NCI-H460 (cell line): Measurements from ENCODE around the gene DCX. TPM values are rescaled to one million over a fixed set of nuclear protein-coding genes. Genes with fewer than 3 reads are reported as not detected.
A peak's percentile ranks its signal among the peaks of the same experiment; 100 is the strongest.

Experiments
- DNase-seq: peaks from one replicate; pipeline ENCODE4 v3.0.0-alpha.2; 2016; ENCODE audit warnings: low read depth; ENCODE audit errors: extremely low read depth
- polyA plus RNA-seq: library from polyadenylated mRNA; depleted of rRNA; stranded (reverse); fragments of >200 nt; gene quantifications from 2 replicates; pipeline ENCODE4 v1.2.3, GENCODE V29; 2014; cell fraction: nucleus; rRNA removed
- total RNA-seq: library from RNA; depleted of rRNA; stranded (reverse); fragments of >200 nt; shearing (Covaris generic); gene quantifications from 2 replicates; pipeline ENCODE4 v1.2.3, GENCODE V29; 2014; rRNA removed

DCX gene
- not detected in 2 replicates for total RNA-seq
- not detected in 2 replicates for polyA plus RNA-seq

DNA sequence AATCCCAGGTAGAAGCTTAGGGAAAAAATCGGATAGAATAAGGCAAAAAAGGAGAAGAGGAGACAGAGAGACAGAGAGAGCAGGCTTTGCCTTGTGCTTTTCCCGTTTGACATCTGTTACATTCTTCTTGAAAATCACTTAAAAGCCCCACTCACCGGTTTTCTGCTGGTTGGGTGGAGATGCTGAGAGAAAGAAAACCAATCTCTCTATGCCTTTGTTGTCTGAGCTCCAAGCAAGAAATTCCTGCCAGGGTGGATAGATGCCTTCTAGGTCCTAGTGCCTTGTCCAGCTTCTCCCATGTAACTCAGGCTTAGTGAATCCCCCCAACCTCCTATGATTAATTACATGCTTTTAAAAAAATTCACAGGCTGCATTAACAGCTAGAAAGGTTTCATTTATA, at the start of gene DCX:
DCX (minus strand) TSS at position 210 of the 400 bp plus-strand sequence. CDS start 1,794 bp downstream, outside the sequence.
- no peak for DNase-seq

DNA sequence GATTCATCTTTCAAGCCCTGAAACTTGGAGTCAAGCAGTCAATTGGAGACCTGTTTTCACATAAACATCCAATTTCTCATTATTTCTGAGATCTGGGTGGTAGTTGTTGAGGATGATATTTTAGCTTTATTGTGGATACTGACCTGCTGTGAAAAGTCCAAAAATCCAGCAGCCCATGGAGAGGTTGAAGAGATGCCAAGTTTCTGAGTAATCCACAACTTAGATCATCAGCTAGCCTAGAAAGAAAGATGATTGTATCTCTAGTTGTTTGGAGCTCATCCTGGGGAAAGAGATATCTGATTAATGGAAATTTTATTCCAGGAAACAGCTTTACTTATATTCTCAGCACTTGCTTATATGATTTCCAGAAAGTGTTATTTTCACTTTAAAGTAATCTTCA, 48.6 kb upstream of the DCX start:
- no peak for DNase-seq

DNA sequence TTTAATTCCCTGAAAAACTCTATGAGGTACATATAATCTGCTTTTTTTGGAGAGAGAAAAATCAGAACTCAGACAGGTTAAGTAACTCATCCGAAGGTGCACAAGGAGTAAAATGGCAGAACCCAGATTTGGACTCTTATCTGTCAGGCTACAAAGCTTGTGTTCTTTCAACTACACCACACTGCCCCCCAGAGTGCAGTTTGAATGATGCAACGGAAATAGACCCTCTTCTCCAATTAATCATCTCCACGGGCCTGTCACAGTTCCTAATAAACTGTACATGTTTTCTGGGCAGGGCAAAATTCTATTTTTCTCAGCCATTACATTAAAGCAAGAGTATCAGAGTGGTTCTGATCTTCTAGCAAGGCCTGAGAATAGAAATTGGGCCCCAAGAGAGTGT, 35.3 kb upstream of the DCX start:
- DNase-seq = peak; percentile 15

DNA sequence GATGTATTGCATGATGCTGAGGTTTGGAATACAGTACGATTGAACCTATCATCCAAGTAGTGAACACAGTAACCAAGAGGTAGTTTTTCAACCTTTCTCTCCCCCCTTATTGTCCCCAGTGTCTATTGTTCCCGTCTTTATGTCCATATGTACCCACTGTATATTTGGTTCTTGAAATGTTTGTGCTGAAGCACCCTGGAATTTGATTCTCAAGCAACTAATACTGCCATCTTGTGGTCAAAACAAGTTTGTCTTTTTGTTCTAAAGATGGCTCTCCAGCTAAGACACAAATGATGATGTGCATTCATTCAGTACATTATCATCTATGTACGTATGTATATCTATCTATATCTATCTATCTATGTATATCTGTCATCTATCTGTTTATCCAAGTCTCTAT, 33.5 kb upstream of the DCX start:
- DNase-seq = peak; percentile 49

DNA sequence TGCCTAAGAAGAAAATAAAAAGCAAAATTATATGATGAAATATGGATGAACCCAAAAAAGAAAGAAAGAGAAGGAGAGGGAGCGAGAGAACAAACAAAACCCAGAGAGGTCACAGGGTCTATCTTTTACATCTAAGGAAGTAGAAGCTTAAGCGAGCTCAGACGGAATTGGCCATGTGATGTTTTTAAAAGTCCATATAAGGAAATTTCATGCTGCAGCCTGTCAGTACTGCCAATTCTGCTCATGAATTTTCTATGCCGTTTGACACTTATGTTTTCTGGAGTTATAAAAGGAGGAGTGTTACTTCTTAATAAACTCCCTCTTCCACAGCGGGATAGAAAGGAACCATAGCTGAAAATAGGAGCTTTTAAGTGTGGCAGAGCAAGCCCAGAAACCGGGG, 32.9 kb upstream of the DCX start:
- DNase-seq = no peak

DNA sequence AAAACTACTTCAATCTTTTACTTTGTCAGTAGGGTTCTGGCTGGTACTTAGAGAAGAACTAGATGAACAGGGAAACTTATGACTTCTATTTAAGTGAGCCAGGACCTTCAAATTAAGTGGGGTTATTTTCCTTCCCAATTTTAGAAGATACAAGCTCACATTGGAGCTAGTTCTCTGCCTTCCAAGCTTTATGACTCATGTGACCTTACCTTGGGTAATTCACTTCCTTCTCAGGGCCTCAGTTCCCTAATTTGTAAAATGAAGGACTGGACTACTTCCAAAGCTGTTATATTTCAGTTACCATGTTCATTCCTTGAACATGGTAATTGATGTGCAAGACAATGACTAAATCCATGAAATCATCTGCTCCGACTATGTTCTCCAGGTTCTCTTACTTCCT, 32.0 kb upstream of the DCX start:
- no peak for DNase-seq

DNA sequence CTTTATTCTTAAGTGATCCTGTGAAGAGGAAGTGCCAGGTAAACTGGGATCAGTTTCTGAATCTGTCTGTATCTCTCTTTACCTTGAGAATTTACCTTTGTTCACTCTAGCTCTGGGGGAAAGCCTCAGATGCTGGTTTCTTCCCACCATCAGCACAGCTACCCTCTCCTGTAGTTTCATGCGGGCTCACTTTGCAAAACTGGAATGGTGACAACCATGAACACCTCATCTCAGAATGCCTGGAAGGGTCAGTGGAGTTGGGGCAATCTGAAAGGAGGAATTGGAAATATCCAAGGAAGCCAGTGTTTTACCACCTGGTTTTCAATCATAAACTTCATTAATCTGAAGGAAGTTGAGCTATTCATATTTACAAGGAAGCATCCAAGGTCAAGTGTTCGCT, 30.8 kb upstream of the DCX start:
- no peak for DNase-seq

DNA sequence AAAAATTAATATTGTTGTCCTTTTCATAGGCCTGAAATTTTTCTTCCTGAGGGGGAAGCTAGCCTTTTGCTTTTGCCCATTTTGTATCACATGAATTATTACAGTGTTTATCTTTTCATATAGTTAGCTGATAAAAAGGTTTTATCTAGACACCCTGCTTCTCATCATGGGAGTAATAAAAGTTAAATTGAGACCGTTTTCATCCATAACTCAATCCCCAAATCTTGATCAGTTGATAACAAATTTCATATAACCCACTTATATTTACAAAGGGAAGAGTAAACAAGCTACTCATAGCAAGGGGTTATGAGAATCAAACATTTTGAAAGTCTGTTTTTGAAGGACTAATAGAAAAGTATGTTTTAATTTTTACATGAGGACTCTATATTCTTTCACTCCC, 23.5 kb upstream of the DCX start:
- no peak for DNase-seq

DNA sequence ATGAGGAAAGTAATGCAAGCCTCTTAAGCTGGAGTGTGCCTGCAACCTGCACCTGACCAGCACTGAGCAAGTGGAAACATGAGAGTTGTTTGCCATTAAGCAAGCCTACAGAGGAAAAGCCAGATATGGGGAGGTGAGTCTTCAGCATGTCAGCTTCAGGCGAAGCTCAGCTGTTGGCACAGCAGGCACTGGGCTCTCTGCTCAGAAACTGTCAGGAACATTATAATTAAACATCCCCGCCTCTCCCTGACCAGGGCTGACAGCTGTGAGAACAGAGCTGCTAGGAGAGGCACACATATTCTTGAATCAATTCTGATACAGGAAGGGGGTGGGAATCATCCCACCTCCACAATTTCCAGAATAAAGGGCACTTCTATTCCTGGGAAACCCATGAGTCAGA, 19.0 kb upstream of the DCX start:
- no peak for DNase-seq

DNA sequence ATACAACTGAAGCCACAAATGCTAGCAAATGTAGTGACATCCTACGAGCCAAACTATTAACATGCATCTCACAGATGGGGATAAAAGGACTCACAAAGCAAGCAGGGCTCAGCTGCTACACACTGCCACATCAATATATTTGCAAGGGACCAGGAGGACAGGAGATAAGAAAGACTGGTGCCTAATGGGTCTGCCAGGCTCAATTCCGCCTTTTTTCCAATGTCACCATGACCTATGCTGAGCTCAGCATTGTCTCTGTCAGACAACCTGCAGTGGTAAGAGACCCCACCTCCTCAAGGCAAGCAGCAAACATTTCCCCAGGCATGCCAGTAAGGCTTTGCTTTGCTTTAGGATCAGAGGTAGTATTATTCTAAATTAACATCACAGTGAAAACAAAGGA, 435 bp downstream of the DCX start:
- DNase-seq = no peak

DNA sequence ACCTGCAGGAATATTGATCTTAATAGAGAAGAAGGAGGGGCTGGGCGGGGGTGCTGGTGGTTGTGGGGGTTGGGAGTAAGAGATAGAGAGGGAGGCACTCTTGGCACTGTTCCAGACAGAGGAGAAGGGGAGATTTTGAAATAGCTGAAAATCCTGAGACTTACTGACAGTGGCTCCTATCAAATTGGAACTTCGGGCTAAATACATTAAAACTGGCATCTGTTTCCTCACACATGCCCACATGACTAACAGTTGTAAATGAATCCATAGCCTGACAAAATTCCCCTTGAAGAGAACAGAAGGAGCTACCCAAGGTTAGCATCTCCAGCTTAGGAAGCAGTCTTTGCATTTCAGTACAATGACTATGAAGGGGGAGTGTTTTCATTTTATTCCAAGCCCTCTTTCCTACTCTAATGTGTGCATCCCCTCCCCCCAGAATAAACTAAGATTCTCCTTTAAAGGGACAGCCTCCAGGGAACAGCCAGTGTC, 1.4 kb downstream of the DCX start:
- no peak for DNase-seq

DNA sequence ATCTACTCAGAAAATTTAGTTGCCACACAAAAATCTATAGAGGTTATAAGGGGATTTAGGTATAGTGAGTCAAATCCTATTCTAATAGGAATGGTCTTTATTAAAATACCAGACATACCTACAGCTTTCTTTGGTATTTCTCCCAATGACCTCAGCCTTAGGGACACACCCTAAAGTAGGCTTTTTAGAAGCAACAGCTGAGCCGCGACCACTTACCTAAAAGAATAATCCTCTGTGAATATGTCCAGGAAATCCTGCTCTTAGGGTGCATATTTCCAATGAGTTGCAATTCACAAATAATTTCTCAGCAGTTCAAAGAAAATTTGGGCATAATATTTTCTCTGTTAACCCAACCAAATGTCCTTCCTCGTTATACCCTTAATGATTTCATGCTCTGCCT, 2.7 kb downstream of the DCX start:
- no peak for DNase-seq

DNA sequence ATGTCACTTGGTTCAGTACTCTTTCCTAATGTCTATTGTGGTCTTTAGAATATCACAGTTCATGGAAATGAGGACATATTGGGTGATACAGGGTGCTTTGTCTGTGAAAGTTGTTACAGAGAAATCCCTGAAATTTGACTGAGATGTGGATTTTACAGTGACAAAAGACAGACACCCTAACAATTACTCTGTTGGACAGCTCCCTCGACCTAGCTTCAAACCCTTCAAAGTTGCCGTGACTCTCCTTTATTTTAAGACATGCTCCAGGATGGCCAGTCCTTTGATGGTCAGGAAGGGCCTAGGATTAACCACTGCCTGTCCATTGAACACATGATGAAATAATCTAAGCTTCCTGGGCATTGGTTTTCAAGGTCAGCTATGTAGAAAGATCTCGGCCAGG, 4.0 kb downstream of the DCX start:
- no peak for DNase-seq

DNA sequence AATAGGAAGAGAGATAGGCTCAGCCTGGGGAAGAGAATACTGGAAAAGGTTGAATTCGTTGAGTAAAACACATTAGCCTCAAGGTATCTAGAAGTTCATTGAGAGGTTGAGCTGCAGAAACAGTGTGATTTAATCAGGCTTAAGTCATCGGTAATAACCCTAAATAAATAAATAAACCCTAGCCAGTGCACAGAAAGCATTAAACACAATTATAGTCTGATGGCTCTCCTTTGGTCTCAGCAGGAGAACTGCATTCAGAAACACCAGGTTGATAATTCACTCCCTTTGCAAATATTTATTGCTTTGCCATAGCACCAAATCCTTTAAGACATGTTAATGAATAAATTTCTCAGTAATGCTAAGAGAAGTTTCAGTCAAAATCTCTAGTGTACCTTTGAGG, 9.6 kb downstream of the DCX start:
- no peak for DNase-seq

DNA sequence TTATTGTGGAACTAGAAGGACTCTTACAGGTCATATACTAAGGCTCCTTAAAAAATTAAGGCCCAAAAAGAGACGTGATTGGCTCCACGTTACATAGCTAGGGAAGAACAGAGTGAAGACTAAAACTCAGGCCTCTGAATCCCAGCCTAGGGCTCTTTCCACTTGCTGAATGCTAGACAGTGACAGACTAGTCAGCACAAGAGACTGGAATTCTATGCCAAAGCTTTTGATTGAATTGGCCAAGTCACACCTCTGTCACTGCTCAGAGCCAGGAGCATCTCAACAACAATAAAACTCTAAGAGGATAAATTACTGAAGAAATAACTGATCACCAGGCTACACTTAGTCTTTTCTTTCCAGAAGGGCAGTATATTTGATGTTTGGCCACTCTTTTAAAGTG, 16.8 kb downstream of the DCX start:
- no peak for DNase-seq

DNA sequence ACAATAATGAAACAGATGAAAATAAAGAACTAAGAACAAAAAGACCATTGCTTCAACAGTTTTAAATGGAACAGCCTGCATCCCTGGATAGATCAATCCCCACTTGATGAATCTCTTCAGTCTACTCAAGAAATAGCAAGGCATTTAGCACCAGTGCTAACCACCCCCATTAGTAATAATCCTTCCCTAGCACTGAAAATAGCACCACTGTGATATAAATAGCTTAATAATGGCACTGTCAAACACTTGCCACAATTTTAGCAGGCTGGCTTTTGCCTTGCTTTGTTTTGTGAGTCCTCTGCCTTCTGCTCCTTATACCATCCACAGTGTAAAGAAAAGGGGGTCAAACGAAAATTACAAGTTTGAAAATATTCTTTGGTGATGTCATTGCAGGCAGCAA, 17.4 kb downstream of the DCX start:
- no peak for DNase-seq

DNA sequence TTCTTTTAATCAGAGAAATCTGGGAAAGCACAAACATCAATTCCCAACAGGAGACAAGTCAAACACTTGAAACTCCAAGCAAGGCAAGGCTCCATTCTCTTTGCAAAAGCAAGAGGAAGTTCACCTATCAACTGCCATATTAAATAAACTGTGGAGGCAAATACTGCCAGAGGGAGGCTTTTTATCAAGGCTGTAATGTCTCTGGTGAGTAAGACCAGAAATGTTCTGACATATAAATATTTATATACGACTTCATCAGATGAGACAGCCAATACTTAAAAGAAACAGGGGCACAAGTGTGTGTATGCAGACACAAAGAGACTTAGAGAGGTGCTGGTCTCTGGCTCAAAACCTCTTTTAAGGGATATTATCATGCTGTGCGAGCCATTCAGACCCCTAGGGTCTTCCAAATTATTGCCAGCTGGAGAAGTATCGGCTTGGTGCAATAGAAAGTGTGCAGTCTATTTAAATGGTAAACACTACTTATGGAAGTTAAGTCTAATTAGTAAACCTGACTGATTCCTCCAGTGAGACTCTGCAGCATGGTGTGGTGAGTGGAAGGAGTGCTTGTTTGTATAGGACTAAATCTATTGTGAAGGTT, 24.4 kb downstream of the DCX start:
- no peak for DNase-seq

DNA sequence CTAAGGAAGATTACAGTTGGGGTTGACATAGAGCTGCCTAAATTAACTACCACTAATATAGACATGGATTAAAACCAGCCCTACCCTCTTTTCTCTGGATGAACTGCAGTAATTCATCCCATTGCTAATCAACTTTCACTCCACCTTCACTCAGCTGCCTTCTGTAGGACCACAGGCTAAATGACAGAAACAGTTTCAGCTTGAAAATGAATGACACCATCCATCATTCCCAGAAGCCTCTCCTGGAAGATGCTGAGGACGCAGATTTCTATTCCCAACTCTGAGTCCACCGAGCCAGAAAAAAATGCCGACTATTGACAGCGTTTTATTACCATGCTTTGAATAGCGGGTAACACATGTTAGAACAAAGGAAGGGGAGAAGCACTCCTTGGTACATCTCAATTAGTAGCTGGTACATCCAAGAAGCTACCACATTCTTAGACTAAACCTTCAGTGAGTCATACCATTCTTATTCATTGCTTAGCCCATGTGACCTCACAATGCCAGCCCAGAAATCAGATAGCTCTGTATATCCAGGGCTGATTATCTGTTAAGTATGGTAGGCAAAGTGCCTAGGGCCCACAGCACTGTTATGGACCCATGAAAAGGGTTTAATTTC, 25.3 kb downstream of the DCX start:
- no peak for DNase-seq

DNA sequence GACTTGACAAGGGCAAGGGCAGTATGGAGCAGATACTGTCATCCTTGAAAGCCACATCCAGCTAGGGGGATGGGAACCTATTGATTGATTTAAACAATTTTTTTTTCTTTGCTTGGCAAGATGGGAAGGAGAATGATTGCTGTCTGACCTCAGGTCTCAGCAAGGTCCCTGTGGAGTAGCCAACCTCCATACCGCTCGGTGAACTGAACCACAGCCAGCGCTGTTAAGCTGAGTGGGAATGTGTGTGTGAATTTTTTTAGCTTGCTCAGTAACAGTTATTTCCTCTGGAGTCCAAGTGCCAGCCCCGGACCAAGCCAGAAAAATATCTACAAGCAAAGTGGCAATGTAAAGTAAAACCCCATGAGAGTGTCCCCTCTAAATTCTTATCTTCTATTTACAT, 25.9 kb downstream of the DCX start:
- DNase-seq = no peak

DNA sequence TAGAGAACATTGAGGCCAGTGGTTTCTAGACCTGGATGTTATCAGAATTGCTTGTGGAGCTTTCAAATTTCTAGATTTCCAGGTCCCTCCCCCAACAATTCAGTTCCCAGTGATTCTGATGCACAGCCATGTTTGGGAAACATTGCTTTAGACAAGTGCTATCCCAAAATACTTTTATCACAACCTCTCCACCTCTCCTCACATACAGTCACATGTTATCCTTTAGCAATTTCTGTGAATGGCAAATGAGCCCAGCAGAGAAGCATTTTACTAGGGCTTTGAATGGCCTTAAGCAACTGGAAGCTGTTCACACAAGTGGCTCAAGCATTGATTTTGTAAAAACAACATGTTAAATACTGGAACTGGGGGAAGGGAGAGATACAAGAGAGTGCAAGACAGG, 29.7 kb downstream of the DCX start:
- DNase-seq = no peak

DNA sequence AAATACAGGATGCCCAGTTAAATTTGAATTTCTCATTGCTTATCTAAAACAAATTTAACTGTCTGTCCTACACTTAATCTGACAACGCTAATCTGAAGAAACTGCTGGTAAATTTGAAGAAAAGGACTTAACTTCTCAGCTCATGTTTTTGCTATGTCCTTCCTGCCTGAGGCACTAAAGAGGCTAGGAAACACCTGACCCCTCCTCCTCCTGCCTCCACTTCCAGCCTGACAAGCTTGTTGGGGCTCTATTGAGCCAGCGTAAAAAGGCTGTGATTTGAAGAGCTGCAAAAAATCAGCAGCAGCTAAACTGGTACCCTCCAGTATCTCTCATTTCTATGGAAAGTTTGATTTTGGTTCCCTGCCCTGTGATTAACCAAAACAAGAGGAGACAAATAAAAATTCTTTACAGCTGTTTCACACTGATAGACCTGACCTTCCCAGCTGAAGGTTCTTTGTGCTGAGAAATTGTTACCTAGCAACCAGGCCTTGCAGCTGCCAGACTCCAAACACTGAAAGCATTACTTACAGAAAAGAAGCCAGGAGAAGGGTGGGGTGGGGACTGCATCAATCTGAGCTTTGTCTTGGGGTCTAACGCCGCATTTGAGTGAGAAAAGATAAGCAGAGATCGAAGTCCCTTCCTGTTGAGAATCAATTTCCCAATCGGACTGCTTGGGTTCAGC, 35.0 kb downstream of the DCX start:
- DNase-seq = no peak

DNA sequence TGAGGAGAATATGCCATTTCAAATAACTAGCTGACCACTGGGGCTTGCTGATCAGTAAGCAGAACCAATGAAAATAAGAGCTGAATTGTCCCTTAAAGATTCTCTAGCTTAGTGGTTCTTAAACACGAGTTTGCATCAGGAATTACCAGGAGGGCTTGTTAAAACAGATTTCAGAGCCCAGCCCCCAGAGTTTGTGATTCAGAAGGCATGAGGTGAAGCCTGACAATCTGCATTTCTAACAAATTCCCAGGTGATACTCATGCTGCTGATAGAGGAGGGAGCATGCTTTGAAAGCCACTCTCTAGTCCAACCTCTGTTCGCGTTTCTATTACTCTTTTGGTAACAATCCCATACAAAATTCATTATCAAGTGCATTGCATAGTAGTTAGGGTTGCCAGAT, 35.5 kb downstream of the DCX start:
- DNase-seq = no peak
